GM21576 (cell line): Measurements from ENCODE around the gene SLC25A23.

Experiments
- ATAC-seq: cut with Tn5 transposase; IDR thresholded peaks from one replicate; pipeline ENCODE4 v1.9.1; 2021; ENCODE audit warnings: mild to moderate bottlenecking, moderate library complexity; ENCODE audit not compliant: unreplicated experiment

Gene SLC25A23

GRCh38 chr19:6481541-6482342, 22.1 kb upstream of the SLC25A23 start, which contains the start of gene DENND1C:
Gene DENND1C, minus strand, starts transcription at chr19:6481787. Its CDS starts 92 bp downstream, at chr19:6481695.
- peak; percentile 70 for ATAC-seq

- ATAC-seq: no peak
Observed at GRCh38 chr19:6480848-6481415, 21.3 kb upstream of the SLC25A23 start.

DNA sequence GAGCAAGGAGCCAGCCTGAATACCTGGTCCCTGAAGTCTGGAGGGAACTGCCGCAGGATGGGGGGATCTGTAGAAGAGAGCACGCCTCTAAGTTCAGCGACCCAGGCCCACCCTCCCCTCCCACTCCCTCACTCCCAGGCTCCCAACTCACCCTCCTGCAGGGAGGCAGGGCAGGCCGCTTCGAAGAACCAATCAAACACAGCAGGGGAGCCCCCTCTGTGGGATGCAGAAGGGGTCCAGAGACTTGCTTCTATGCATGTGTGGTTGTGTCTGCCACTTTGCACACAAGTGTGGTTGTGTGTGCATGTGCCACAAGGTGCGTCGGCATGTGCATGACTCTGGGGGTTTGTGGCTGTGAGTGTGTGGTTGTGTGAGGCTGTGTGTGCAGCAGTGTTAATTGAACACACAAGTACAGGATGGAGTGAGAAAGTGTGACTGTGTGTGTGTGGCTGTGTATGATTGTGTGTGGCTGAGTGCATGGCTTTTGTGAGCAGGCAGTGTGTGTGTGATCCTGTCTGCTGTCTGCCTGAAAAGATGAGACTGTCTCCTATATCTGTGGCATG, 20.3 kb upstream of the SLC25A23 start:
- ATAC-seq: no peak

GRCh38 chr19:6478815-6479214, 19.2 kb upstream of the SLC25A23 start:
- no peak for ATAC-seq

DNA sequence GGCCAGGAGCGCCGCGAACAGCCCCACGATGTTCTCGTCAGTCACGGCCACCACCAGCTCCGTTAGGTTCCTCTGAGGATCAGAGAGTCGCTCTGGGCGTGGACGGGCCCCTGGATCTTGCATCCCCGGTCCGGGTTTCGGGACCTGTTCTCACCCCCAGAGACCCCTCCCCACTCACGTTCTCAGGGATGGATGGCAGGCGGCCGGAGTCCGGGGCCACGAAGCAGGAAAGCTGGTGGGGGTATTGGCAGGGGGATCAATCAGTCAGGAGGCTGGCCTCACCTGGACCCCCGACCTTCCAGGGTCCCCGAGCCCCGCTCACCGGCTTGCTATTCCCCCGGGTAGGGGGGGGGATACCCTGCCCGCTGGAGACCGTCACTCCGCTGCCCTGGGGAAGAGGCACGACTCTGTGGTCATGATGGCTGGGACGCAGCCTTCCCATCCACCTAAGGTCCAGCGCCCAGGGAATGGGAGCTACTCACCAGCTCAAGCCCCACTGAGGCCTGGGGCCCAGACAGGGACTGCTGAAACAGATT, 17.4 kb upstream of the SLC25A23 start:
- no peak for ATAC-seq

DNA sequence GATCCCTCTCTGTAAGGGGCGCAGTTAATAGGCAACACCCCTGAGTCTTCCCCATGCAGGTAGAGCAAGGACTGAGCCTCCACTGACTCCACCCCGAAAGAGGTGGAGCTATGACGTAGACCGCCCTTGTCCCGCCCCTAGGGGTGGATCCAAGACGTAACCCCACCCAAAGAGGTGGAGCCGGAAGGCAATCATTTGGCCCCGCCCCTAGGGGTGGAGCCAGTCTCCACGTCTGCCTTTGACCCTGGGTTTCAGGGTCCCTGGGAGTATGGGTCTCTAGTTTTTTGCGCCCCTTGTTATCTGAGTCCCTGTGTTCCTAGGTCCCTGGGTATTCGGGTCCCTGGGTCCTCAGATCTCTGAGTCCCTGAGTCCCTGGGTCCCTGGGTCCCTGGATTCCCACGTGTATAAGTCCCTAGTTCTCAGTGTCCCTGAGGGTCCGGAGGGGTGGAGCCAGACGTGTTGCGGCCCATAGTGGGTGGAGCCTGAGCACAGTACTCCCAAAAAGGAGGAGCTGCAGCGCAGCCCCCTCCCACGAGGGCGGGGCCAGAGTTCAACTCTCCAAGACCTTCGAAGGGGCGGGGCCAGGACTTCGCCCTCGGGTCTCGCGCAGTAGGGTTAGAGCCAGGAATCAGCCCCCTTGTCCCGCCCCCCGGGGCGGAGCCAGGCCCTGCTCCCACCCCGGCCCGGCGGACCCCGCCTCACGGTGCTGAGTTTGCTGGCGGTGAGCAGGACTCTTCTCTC, 16.7 kb upstream of the SLC25A23 start:
- ATAC-seq: no peak

- no peak for ATAC-seq
Observed at GRCh38 chr19:6475321-6476108, 15.9 kb upstream of the SLC25A23 start.

DNA sequence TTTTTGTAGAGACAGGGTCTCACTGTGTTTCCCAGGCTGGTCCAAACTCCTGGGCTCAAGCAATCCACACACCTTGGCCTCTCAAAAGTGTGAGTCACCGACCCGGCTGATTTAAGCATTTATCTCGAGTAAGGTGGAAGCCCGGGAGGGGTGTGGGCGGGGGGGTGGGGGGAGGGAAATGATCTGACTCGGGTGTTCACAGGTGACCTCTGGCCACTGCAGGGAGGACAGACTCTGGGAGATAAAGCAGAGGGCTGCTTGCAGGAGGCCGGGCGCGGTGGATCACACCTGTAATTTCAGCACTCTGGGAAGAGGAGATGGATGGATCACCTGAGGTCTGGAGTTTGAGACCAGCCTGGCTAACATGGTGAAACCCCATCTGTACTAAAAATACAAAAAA, 14.1 kb upstream of the SLC25A23 start:
- no peak for ATAC-seq

GRCh38 chr19:6472713-6473112, 13.1 kb upstream of the SLC25A23 start:
- no peak for ATAC-seq

- no peak for ATAC-seq
Observed at GRCh38 chr19:6471076-6471475, 11.5 kb upstream of the SLC25A23 start.

GRCh38 chr19:6470173-6470572, 10.6 kb upstream of the SLC25A23 start:
- no peak for ATAC-seq

- no peak for ATAC-seq
Observed at GRCh38 chr19:6467384-6467783, 7.8 kb upstream of the SLC25A23 start.

DNA sequence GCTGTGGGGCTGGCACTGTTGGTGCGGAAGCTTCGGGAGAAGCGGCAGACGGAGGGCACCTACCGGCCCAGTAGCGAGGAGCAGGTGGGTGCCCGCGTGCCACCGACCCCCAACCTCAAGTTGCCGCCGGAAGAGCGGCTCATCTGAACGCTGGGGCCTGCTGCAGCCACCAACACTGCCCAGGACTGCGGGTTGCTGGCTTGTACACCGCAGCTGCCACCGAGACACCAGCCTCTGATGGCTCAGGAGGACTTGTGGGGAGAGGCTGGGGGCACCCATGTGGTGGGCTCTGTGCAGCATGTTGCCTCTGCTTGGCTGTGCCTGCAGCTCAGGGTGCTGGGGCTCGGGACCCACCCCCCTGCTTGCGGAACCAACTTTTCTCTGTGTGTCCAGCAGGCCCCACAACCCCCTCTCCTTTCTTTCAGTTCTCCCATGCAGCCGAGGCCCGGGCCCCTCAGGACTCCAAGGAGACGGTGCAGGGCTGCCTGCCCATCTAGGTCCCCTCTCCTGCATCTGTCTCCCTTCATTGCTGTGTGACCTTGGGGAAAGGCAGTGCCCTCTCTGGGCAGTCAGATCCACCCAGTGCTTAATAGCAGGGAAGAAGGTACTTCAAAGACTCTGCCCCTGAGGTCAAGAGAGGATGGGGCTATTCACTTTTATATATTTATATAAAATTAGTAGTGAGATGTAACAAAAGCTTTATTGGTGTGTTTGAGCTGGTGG, 7.1 kb upstream of the SLC25A23 start:
- no peak for ATAC-seq

DNA sequence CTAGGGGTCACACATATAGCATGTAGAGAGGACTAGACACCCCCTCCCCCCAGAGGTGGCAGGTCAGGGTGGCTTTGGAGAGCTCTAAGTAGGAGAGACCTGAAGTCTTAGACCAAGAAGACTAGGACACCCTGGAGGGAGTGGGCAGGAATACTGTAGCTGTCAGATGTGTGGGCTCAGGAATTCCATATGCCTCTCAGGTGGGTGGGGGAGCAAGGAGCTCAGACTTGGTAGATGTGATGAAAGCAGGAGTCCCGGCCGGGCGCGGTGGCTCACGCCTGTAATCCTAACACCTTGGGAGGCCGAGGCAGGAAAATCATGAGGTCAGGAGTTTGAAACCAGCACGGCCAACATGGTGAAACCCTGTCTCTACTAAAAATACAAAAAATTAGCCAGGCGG, 6.1 kb upstream of the SLC25A23 start:
- ATAC-seq: no peak

GRCh38 chr19:6465006-6465405, 5.4 kb upstream of the SLC25A23 start:
- no peak for ATAC-seq

- no peak for ATAC-seq
Observed at GRCh38 chr19:6464070-6464873, 4.7 kb upstream of the SLC25A23 start, which contains the start of gene CRB3. Gene CRB3, plus strand, starts transcription at chr19:6464271. Its CDS starts 431 bp downstream, at chr19:6464702.

- ATAC-seq: peak; percentile 69
Observed at GRCh38 chr19:6460099-6460884, 700 bp upstream of the SLC25A23 start.

DNA sequence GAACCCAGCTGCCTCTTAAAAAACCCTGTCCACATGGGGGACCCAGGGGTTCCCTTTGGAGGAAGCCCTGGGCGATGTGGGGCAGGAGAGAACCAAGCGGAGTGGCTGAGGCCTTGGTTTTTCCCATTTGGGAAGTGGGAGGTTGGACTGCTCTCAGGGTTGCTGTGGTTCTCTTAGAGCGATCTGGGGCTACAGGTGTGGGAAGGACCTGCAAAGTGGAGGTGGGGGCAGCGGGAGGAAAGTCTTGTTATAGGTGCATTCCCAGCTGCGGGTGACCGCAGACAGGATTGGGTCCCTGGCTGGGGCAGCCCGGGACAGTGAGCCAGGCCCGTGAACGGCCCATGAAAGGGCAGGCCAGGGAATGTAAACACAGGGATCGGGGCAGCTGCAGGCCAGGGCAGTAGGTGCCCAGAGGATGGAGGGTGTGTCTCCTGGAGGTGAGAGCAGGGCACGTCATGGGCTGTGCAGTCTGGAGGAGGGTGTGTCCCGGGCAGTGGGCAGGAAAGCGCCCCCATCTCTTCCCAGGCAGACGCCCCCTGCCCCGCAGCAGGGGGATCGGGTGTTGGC, 814 bp downstream of the SLC25A23 start:
- ATAC-seq: no peak
